Hematopoietic multipotent progenitor cell treated with erythropoietin and hydrocortisone succinate and interleukin-3 and kit ligand, for 4 days (in vitro differentiated cells): ENCODE measurements around the gene WDR45B.

Experiments used
- DNase-seq: peaks from one replicate; pipeline ENCODE4 v3.0.0-alpha.2; 2015

Gene WDR45B

DNA sequence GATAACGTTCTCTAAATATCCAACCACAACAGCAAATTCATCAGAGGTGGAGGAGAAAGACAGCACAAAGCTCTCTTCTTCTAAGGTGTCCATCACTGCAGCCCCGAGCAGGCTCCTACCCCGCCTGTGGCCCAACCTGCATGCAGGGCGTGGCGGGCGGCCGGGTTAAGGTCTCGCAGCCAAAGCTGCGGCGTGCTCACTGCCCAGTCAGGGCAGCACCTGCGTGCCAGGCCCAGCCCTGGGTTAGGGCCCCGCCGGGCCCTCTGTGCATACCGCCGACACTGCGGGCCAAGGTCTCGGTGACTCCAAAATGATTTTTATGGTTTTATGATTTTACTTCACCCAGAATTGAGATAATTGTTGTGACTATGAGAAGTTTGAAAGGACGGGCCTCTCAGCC is 70.9 kb downstream of the WDR45B start:
- DNase-seq, result no peak

DNA sequence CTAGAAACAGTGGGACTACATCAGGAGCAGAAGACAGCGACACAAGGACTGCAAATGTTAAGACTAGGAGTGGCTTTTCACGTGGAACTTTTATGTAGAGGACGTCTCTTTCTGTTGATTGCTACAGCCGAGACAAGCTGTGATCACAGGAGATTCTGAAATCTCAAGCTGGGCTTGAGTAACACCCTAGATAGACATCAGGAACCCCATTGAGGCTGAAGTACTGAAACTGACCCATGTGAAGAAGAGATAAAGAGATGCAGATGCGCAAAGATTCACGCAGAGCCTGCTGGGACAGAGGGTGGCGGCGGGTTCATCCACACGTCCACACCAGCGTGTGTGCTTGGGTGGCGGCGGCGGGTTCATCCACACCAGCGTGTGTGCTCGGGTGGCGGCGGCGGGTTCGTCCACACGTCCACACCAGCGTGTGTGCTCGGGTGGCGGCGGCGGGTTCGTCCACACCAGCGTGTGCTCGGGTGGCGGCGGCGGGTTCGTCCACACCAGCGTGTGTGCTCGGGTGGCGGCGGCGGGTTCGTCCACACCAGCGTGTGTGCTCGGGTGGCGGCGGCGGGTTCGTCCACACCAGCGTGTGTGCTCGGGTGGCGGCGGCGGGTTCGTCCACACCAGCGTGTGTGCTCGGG is 72.5 kb downstream of the WDR45B start:
- peak; percentile 60 for DNase-seq

DNA sequence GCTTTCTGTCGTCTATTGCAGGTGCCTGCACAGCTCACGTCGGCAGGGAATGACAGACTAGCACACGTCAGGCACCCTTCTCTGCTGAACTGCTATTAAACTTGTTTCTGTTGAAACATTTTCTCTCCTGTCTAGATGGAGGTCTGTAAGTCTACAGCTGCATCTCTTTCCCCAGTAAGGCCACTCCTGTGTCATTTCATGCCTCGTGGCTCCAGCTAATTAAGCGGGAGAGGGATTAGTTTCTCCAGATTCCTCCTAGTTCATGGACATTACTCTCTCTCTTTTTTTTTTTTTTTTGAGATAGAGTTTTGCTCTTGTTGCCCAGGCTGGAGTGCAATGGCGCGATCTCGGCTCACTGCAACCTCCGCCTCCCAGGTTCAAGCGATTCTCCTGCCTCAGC is 74.2 kb downstream of the WDR45B start:
- DNase-seq, result no peak

DNA sequence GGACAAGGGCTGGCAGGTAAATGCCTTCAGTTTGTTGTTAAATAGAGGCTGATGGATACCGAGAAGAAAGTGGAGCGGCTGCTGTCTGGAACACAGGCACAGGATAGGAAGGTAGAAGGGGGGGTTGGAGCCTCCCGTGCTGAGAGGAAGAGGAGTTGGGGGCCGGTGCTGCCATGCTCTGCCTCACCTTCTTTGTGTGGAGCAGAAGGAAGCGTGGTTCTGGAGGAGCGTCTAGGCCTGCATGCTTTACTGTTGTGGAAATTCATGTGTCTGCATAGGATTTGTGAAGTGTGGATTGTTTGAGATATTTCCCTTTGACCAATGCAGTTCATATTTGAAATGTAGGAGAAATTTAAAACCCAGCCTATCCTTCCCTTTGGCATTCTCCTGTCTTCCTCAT is 76.4 kb downstream of the WDR45B start:
- no peak for DNase-seq

DNA sequence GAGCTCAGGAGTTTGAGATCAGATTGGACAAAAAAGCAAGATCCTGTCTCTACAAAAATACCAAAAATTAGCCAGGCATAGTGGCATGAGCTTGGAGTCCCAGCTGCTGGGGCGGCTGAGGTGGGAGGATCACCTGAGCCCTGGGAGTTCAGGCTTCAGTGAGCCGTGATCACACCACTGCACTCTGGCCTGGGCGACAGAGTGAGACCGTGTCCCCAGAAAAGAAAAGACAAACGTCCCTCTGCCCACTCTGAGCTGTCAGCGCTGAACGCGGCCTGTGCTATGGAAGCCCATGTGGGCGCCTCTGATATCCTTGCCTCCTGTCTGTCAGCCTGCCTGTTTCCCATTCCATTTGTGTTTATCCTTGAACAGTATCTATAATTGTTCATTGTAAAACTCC is 78.0 kb downstream of the WDR45B start:
- no peak for DNase-seq

DNA sequence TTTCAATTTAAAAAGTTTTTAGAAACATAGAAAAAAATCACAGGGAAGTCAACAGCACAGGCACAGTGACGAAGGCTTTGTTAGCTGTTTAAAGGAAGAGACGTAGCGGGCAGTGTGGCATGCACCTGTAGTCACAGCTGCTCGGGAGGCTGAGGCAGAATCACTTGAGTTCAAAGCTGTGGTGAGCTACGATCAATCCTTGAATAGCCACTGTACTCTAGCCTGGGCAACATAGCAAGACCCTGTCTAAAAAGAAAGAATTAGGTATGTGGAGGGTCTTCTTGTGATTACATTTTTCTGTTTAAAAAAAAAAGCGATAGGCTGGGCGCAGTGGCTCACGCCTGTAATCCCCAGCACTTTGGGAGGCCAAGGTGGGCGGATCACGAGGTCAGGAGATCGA is 78.6 kb downstream of the WDR45B start:
- DNase-seq, result no peak

DNA sequence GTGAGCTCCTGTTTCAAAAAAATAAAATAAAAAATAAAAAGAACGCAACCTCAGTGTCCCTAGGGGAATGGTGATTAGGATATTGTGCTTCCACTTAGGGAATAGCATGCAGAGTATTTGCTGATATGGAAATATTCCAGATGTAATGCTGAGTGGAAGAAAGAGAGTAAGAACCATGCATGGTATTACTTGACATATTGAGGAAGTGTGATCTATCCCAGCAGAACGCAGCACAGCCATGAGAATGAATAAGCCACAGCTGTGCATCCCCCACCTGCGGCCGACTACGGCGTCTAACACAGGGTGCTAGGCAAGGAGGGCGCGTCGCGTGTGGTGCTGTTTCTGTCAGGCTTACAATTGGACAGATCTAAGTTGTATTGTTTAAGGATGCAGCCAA is 79.2 kb downstream of the WDR45B start:
- DNase-seq, result no peak

DNA sequence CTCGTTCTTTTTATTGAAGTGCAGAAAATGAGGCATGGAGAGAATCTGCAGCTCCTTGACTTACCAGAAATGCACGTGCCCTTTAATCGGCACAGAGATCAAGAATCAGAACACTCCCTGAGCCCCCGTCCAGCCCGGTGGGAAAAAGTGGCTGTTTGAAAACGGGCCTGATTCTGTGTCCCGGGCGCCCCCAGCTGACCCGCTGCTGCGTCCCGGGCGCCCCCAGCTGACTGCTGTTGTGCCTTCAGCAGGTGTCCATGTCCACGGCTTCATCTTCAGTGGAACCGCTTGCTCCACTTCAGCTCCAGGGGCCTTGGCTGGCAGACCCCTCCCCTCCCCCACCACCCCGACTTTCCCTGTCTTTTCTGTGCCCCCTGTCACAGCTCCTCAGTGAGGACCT is 81.0 kb downstream of the WDR45B start:
- no peak for DNase-seq

DNA sequence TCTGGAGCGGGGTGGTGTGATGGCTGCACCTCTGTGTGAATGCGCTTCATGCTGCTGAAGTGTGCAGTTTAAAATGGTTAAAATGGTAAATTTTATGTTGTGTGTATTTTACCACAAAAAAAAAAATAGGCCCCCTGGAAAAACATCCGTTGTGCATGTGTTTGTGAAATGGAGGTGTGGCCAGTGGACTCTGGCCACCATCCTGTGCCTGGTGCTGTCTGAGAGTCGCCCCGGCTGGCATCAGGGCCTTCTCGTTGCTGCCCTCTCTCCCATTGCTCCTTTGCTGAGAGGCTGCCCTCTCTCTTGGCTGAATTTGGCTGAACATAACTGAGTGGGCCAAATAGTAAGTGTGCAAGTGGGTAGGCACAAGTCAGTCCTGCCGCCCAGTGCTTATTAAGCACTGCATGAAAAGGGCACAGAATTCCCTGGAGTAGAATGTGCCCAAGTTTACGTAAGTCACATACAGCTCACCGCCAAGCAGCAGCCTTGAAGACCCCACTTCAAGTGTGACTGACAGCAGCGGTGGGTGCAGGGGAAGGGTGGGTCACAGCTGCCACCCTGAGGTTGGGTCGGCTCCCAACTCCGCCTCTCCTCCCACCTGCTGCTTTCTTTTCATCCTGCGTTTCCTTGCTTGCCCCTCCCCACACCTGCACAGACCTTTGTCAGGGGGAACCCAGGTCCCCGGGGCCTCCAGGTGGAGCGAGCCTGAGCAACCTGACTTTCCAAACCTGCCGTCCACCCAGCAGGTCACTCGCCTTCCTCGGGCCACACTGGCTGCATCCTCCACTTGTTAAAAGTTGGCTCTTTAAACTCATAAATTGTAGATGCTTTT is 81.9 kb downstream of the WDR45B start:
- no peak for DNase-seq

DNA sequence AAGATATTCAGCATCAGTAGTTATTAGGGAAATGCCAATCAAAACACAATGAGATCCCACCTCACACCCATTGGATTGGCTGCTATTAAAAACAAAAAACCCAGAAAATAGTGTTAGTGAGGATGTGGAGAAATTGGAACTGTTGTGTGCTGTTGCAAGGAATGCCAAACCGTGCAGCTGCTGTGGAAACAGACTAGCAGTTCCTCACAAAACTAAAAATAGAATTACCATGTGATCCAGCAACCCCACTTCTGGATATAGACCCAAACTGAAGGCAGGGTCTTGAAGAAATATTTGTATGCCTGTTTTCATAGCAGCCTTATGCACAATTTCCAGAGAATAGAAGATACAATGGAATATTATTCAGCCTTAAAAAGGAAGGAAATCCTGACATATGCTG is 82.7 kb downstream of the WDR45B start:
- no peak for DNase-seq
